Embryonic facial prominence (tissue), 1 donor: ENCODE measurements around the gene N4BP3.

Experiments
- DNase-seq: peaks from one replicate; pipeline ENCODE4 v3.0.0-alpha.2; 2016; ENCODE audit errors: extremely low spot score

Gene N4BP3

DNA sequence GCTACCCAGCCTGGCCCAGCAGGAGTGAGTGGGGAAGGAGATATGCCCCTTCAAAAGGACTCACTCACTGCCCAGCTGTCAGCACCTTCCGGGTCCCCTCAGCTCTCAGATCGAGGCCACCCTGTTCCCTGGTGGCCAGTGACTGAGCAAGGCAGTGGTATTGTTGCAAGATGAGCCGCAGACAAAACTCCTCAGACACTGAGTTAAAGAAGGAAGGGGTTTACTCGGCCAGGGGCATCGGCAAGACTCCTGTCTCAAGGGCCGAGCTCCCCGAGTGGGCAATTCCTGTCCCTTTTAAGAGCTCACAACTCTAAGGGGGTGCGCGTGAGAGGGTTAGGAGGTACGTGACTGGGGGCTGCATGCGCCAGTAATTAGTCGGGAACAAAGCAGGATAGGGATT lies 9.7 kb upstream of the N4BP3 start:
- DNase-seq, result no peak

DNA sequence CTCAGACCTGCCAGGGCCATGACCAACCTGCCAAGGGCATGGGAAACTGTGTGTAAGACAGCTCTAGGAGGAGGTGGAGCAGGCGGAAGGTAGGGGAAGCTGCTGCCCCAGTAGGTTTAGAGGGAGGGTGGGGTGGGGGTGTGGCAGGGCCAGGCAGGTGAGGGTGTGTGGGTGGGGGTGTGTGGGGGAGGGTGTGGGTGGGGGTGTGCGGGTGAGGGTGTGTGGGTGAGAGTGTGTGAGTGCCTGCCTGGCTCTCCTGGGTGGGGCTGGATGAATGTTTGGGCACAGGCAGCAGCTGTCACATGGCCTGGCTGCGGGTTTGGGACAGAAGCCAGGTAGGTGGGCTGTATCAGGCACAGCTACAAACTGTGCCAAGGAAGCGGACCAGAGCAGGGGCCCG lies 8.8 kb upstream of the N4BP3 start:
- no peak for DNase-seq

DNA sequence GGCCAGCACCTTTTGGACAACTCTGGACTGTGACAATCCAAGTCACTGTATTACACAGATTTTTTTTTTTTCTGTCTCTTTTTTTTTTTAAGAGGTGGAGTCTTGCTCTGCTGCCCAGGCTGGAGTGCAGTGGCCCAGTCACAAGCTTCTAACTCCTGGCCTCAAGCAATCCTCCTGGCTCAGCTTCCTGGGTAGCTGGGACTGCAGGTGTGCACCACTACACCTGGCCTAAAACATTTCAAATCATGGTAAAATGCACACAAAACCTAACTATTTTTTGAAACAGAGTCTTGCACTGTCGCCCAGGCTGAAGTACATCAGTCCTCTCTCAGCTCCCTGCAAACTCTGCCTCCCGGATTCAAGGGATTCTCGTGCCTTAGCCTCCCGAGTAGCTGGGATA lies 7.2 kb upstream of the N4BP3 start:
- no peak for DNase-seq

DNA sequence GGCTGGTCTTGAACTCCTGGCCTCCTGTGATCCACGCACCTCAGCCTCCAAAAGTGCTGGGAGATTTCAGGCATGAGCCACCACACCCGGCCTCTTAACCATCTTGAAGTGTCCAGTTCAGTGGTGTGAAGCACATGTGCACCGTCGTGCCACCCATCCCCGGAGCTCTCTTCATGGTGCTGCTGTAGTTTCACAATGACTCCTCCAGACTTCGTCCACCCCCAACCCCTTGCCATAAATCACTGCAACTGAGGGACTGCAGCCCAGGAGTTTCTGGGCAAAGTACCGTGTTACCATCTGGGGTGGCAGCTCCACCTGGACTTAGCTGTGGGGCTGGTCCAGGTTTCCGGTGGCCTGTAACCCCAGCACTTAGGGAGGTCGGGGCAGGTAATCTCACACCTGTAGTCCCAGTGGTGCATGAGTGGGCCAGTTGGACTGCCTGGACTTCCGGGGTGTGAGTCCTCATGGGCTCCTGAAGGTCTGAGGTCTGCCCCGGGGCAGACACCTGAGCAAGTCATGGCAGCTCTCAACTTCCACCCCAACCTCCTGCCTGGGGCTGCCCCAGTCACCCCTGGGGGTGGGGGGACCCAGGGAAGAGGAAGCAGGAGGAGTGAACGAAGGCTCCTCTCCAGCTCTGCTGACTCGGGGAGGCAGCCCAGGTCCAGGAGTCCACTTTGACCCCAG lies 6.6 kb upstream of the N4BP3 start:
- no peak for DNase-seq

DNA sequence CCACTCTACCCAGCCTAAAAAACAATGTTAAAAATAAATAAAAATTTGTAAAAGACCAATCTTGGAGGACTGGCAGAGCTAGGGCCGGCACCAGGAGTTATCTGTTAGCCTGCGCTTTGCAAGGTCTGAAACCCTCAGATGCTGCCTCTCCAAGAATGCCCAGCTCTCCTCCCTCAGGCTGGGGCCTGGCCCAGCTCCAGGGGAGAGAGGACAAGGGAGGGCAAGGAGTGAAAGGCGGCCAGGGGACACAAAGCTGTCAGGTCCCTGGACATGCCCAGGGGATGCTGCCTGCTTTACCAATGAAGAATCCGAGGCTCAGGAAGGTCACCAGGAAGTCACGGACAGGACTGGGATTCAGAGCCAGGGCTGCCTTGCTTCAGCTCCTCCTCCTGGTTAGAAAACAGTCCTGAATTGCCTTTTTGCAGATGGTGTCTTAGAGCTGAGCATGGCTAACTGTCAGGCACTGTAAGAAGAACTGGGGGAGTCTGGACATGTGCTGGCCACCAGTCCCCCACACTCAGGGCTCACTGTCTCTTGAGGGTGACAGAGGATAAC lies 5.5 kb upstream of the N4BP3 start:
- no peak for DNase-seq

DNA sequence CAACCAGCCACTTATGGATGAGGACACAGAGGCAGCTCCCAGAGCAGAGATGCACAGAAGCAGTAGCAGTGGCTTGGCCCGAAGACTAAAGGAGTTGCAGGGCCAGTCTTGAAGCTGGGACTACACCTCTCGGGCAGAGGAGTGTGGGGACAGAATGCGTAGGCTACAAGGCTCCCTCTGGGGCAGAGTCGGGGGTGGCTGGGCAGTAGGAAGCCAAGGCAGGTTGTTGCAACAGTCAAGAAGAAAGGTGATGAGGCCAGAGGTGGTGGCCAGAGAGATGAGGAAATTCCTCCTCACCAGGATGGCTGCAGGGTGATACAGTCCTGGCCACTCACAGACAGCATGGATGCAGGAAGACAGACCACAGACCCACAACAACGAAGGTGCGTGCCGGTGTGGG lies 4.9 kb upstream of the N4BP3 start:
- no peak for DNase-seq

DNA sequence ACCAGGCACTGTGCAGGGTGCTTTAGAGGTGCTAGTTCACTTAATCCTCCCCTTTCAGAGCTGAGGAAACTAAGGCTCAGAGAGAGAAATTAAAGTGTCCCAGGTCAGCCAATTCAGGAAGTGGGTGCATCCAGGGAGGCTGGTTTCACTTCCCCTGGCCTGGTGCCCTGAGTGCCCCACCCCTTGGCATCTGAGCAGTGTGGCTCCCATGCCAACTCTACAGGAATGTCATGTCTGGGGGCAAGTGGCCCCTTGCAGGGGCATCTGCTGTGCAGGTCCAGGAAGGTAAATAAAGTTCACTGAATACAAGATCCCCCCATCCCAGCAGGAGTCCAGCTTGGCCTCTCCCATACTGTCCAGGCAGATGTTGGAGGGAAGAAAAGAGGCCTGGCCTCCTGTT lies 4.4 kb upstream of the N4BP3 start:
- DNase-seq, result no peak

DNA sequence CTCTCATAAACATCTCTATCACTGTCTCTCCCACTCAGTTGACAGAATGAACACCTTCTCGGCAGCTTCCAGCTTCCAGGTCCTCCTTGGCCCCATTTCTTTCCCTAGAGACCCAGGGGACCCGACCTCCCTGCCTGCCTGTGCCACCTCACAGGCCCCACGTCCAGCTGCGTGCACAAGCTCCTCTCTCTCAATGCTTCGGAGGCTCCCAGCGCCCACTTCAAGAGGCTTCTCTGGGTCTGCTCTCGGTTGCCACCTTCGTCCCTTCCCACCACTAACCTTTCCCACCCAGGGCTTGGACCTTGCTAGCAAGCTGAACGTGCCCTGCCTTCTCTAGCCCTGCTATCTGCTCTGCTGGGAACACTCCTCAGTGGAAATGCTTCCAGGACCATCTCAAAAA lies 2.8 kb upstream of the N4BP3 start:
- no peak for DNase-seq

DNA sequence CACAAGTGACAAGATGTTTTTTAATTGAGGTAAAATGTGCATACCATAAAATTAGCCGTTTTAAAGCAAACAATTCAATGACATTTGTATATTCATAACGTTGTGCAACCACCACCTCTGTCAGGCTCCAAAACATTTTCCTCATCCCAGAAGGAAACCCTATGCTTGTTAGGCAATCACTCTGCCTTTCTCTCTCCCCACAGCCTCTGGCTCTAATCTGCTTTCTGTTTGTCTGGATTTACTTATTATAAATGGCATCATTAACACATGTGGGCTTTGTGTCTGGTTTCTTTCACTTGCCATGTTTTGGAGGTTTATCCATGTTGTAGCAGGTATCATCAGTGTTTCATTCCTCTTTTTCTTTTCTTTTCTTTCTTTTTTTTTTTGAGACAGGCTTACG lies 1.4 kb upstream of the N4BP3 start:
- no peak for DNase-seq

DNA sequence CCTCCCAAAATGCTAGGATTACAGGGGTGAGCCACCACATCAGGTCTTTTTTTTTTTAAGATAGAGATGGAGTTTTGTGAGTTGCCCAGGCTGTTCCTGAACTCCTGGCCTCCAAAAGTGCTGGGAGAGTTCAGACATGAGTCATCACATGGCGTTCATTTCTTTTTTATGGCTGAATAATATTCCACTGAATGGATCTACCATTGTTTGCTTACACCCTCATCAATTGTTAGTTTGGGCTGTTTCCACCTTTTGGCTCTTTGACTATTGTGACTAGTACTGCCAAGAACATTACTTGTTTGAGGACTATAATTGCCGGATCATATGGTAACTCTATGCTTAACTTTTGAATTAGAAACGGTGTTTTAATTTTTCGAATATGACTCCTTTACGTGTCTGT lies 787 bp upstream of the N4BP3 start:
- no peak for DNase-seq

DNA sequence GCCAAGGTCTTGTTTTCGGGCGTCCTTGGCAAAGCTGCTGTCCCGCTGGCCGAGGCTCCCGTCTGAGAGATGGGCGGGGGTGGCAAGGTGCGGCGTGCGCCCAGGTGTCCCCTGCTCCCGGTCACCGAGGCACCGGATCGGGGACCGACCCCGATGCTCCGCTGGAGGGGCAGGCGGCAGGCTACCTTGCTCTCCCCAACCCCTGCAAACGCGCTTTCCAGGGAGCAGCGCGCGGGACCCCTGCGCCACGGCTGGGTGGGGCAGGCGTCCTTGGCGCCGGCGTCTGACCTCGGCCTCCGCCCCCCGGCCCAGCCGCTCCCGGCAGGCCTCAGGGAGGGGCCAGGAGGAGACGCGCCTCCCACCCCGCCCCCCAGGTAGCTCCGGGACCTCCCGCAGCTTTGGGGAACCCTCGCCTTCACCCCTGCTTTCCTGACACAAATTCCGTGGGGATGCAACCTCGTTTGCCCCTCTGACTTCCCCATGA lies 551 bp downstream of the N4BP3 start:
- DNase-seq, result no peak

DNA sequence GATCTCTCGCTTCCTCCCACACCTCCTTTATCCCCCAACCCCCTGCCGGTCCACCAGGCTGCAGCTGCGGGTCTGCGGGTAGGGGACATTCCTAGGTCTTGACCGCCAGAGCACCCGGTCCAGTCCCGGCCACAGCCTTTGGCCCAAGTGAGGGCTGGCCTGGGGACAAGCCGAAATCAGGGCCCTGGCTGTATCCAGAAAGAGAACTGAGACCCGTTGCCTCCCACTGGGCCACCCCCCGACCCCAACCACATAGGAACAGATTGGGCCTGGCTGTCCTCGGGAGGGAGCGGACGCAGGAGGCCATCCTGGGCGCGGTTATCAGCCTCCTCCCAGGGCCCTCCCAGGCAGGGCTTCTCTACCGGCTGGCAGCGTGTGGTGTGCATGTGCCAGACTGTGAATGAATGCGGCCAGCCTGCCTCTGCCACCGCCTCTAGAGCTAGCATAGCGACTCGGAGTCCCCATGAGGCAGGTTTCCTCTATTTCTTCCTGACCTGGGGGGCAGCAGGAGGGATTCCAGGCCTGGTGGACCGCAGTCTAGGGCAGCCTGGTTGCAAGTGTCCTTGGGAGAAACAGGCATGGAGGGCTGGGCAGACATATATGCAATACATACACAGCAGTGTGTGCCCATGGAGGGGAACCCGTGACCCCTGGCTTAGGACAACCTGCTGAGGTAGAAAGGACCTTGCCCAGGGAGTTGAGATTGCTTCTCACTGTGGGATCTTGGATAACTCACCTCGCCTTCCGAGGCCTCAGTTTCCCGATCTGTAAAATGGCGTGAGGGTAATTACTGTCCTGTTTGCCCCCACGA lies 1.2 kb downstream of the N4BP3 start:
- no peak for DNase-seq

DNA sequence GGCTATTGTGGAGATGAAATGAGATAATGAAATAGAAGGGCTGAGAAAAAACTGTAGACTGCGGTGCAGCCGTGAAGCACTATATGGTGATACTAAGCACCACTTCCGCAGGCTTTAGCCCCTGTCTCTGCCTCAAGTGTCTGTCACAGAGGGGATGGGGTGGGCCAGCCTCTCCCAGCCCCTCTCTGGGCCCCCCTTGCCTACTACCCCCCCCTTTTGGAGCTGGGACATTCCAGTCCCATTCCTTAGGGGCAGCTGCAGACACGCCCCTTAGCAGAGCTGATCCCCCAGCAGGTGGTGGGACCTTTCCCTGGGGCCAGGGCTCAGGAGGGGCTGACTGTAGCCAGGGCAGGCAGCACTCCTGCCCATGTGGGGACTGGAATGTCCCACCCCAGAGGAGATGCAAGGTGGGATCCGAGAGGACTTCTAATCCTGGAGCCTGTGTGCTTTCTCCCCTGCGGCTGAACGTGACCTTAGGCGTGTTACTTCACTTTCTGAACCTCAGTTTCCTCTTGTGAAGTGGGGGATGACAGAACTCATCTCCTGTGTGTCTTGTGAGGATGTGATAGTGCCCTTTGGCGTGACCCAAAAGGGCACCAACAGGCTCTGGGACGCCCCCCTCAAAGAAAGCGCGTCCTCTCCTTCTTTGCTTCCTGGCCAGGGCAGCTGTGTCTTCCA lies 1.9 kb downstream of the N4BP3 start:
- no peak for DNase-seq

DNA sequence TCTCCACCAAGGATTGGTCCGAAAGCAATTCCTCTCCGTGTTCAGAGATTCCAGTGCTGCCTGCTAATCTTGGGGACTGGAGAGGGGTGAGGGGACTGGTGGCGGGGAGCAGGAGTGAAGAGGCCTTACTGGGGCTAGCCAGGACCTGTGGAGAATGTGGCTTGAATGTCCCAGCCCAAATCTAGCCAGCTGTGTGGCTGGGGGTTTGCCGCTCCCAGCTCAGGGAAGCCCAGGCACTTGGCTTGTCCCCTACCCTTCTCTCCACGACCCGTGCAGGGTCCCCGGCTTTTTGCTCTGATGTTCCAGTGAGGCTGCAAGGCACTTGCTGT lies 2.4 kb downstream of the N4BP3 start:
- no peak for DNase-seq

DNA sequence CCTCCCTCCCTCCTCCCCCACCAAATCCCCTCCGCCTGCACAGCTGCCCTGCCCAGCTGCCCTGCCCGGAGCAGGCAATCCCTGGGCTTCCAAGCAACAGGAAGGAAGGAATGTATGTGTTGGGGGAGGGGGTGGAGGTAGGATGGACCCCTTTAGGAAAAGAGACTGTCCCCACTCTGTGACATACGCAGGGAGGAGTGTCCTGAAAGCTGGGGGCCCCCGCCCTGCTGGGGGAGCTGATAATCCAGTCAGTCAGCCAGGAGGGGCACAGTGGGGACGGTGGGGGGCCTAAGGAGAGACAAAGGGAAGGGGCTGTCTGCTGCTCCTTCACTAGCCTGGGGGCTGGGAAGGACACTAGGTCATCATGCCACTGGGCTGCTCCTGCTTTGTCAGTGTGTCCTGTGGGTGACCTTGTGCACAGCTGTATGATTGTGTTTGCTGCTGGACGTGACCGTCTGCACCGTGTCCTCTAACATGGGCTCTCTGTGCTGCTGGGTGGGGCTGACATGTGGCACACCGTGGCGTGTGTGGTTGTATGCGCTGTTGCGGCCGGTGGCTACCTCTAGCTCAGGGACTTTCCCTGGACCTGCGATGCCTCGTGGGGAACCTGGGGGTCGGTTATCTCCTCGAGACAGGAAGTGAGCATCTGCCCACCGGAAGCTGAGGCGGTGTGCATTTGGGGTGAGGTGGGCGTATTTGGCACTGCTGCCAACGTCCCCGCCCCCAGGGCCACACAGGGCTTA lies 3.0 kb downstream of the N4BP3 start:
- no peak for DNase-seq

DNA sequence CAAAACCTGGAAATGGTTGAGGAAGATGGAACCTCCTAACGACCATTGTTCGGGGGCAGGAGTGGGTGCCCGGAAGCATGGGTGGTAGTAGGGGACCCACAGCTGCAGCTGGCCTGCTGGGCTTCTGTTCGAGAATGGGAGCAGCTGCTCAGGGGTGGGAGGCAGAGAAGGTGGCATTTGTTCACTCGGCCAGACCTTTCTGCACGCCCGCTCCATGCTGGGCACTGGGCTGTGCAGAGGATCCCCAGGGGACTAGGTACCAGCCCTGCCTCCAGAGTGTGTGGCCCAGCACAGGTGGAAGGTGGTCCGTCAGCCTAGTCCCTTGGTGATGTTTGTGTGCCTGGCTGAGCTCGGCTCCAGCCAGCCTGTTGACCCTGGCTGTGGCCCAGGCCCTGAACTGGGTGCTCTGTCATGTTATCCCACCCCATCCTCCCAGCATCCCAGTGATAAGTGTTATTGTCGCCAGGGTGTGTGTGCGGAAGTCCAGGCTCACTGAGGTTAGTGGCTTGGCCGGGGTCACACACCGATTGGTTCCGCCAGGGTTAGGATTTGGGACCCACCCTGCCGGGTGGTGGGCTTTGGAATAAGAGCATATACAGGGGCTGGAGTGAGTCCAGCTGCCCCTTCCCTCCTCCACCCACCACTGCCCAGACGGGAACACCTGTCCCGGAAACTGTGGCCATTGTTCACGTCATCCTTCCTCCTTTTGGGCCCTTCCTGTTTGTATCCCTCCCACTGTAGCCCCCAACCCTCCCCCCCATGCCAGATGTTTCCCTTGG lies 4.8 kb downstream of the N4BP3 start:
- no peak for DNase-seq

DNA sequence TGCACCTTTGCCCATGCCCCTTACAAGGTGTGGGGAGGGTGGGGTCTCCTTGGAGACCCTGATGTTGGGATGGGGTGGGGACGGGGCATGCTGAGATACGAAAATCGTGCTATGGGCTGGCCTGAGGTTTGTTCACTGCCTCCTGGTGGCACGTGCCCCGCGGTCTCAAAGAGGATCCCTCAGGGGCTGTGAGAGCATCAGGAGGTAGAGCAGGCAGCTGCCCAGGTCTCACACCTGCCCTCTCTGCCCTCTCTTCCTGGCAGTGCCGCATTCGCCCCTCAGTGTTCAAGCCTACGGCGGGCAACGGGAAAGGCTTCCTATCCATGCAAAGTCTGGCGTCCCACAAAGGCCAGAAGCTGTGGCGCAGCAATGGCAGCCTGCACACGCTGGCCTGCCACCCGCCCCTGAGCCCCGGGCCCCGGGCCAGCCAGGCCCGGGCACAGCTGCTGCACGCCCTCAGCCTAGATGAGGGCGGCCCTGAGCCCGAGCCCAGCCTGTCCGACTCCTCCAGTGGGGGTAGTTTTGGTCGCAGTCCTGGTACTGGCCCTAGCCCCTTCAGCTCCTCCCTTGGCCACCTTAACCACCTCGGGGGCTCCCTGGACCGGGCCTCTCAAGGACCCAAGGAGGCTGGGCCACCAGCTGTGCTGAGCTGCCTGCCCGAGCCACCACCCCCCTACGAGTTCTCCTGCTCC lies 6.7 kb downstream of the N4BP3 start:
- DNase-seq, result no peak

DNA sequence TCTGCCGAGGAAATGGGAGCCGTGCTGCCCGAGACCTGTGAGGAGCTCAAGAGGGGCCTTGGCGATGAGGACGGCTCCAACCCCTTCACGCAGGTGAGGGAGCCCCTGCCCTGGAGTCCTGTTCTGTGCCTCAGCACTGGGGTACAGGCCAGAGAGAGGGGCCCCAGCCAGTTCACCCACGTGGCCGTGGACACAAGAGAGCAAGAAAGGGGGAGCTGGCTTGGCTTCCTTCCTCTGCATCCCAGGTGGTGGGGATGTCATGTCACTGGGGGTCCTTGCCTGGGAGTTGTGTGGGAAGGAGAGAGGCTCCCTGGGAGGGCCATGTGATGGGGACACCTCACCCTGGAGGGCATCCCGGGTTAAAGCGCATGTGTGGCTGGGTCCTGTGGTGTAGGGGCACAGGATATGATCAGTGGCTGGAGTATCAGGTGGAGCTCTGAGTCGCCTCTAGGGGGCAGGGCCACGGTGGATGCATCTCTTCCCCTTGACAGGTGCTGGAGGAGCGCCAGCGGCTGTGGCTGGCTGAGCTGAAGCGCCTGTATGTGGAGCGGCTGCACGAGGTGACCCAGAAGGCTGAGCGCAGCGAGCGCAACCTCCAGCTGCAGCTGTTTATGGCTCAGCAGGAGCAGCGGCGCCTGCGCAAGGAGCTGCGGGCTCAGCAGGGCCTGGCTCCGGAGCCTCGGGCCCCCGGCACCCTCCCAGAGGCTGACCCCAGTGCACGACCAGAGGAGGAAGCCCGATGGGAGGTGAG lies 7.5 kb downstream of the N4BP3 start:
- no peak for DNase-seq

DNA sequence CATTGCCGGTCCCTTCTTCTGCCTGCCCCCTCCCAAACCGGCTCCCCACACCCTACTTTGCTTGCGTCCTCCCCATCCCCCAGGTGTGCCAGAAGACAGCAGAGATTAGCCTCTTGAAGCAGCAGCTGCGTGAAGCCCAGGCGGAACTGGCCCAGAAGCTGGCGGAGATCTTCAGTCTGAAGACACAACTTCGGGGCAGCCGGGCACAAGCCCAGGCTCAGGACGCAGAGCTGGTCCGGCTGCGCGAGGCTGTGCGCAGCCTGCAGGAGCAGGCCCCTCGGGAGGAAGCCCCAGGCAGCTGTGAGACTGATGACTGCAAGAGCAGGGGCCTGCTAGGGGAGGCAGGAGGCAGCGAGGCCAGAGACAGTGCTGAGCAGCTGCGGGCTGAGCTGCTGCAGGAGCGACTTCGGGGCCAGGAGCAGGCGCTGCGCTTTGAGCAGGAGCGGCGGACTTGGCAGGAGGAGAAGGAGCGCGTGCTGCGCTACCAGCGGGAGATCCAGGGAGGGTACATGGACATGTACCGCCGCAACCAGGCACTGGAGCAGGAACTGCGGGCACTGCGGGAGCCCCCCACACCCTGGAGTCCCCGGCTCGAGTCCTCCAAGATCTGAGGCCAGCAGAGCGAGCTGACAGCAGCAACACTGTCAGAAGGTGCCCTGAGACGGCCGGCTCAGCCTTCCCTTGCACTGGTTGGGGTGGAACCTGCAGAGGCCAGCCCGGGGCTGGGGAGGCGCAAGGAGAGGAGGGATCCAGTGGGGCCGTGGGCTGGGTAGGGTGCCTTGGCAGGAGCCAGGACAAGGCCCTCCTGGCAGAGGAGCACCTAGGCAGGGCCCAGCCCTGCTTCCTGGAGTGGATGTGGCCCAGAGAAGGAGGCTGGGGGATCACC lies 8.3 kb downstream of the N4BP3 start:
- no peak for DNase-seq
